Mesenchymal stem cell (in vitro differentiated cells and primary cell): Measurements from ENCODE around the gene RAB8B.

Experiments used
- DNase-seq: peaks from one replicate; pipeline ENCODE4 v3.0.0-alpha.2; 2013
- H2AFZ ChIP-seq: one replicate; pipeline ENCODE4 v1.6.1; 2013; ENCODE audit warnings: low read depth, mild to moderate bottlenecking, control low read depth, inconsistent platforms, low read length, moderate library complexity
- H2AK5ac ChIP-seq: 2 replicates; pipeline ENCODE4 v1.6.1; 2013; ENCODE audit warnings: low read length, moderate library complexity, mild to moderate bottlenecking, inconsistent platforms; ENCODE audit not compliant: severe bottlenecking
- H2BK120ac ChIP-seq: one replicate; pipeline ENCODE4 v1.6.1; 2013; ENCODE audit warnings: low read depth, mild to moderate bottlenecking, inconsistent platforms, low read length, moderate library complexity
- H2BK12ac ChIP-seq, 2 experiments: one replicate each; pipeline ENCODE4 v1.6.1; 2013; ENCODE audit warnings: inconsistent platforms in 2 of 2, low read length in 2 of 2, mild to moderate bottlenecking in 2 of 2, moderate library complexity in 2 of 2, control low read depth in 1 of 2
- H2BK15ac ChIP-seq: one replicate; pipeline ENCODE4 v1.6.1; 2013; ENCODE audit warnings: mild to moderate bottlenecking, low read depth, inconsistent platforms; ENCODE audit not compliant: poor library complexity, severe bottlenecking
- H2BK5ac ChIP-seq: 2 replicates; pipeline ENCODE4 v1.6.1; 2013; ENCODE audit warnings: low read depth, mild to moderate bottlenecking, low read length, control low read depth, inconsistent platforms; ENCODE audit not compliant: poor library complexity, severe bottlenecking
- H3K14ac ChIP-seq, 2 experiments: one replicate each; pipeline ENCODE4 v1.6.1; 2013; ENCODE audit warnings: inconsistent platforms in 2 of 2, low read length in 2 of 2, control low read depth in 1 of 2, mild to moderate bottlenecking in 1 of 2, moderate library complexity in 1 of 2
- H3K18ac ChIP-seq, 2 experiments: one replicate each; pipeline ENCODE4 v1.6.1; 2013; ENCODE audit warnings: inconsistent platforms in 2 of 2, low read length in 2 of 2, control low read depth in 1 of 2, low read depth in 1 of 2, mild to moderate bottlenecking in 1 of 2
- H3K23ac ChIP-seq, 2 experiments: one replicate each; pipeline ENCODE4 v1.6.1; 2013; ENCODE audit warnings: inconsistent platforms in 2 of 2, low read length in 2 of 2, mild to moderate bottlenecking in 2 of 2, moderate library complexity in 2 of 2, control low read depth in 1 of 2
- H3K27ac ChIP-seq: 2 replicates; pipeline ENCODE4 v1.5.1; 2013; ENCODE audit warnings: mild to moderate bottlenecking, moderate library complexity, low read length, control low read depth, inconsistent platforms; ENCODE audit not compliant: poor library complexity, severe bottlenecking
- H3K27me3 ChIP-seq, 2 experiments: 2 replicates each; pipeline versions ENCODE4 v1.6.1 to v1.7.0; 2013; ENCODE audit warnings: low read length in 2 of 2, mild to moderate bottlenecking in 2 of 2, moderate library complexity in 2 of 2, control low read depth in 1 of 2, inconsistent platforms in 1 of 2; ENCODE audit not compliant: control insufficient read depth in 1 of 2, insufficient read depth in 1 of 2
- H3K36me3 ChIP-seq, 2 experiments: 2 replicates each; pipeline versions ENCODE4 v1.6.1 to v1.7.0; 2013; ENCODE audit warnings: low read length in 2 of 2, control low read depth in 1 of 2, inconsistent platforms in 1 of 2, low read depth in 1 of 2, mild to moderate bottlenecking in 1 of 2; ENCODE audit not compliant: insufficient read depth in 2 of 2, control insufficient read depth in 1 of 2
- H3K4ac ChIP-seq, 2 experiments: one replicate each; pipeline ENCODE4 v1.6.1; 2013; ENCODE audit warnings: inconsistent platforms in 2 of 2, low read length in 2 of 2, mild to moderate bottlenecking in 2 of 2, moderate library complexity in 2 of 2, control low read depth in 1 of 2, low read depth in 1 of 2
- H3K4me1 ChIP-seq: 2 replicates; pipeline ENCODE4 v1.6.1; 2013; ENCODE audit warnings: low read depth, low read length, control low read depth; ENCODE audit not compliant: control insufficient read depth, insufficient read depth
- H3K4me2 ChIP-seq: 2 replicates; pipeline ENCODE4 v1.6.1; 2013; ENCODE audit warnings: low read length, mild to moderate bottlenecking, inconsistent platforms; ENCODE audit not compliant: poor library complexity, severe bottlenecking
- H3K4me3 ChIP-seq, 2 experiments: 2 replicates each; pipeline versions ENCODE4 v1.5.1 to v1.7.0; 2013; ENCODE audit warnings: low read length in 2 of 2, mild to moderate bottlenecking in 2 of 2, control low read depth in 1 of 2, low read depth in 1 of 2; ENCODE audit not compliant: insufficient read depth in 1 of 2
- H3K79me1 ChIP-seq: replicated peaks from 2 replicates; pipeline ENCODE4 v1.6.1; 2013; ENCODE audit warnings: mild to moderate bottlenecking, control low read depth, low read length, inconsistent platforms; ENCODE audit not compliant: poor library complexity, severe bottlenecking
- H3K9ac ChIP-seq: 2 replicates; pipeline ENCODE4 v1.7.0; 2013; ENCODE audit warnings: mild to moderate bottlenecking, low read length, moderate library complexity
- H3K9me3 ChIP-seq: 2 replicates; pipeline ENCODE4 v1.7.0; 2013; ENCODE audit warnings: mild to moderate bottlenecking, low read length; ENCODE audit not compliant: control insufficient read depth
- H4K8ac ChIP-seq: one replicate; pipeline ENCODE4 v1.6.1; 2013; ENCODE audit warnings: inconsistent platforms, mild to moderate bottlenecking, low read length, moderate library complexity
- H4K91ac ChIP-seq: one replicate; pipeline ENCODE4 v1.6.1; 2013; ENCODE audit warnings: mild to moderate bottlenecking, low read length, inconsistent platforms
- WGBS: methylation state at CpG from one replicate; pipeline ENCODE4 v1.1.7; 2013; ENCODE audit warnings: mixed read lengths; 5-methylcytosine and 5-hydroxymethylcytosine counted together

Gene RAB8B

GRCh38 chr15:63172851-63173451 lies 16.5 kb upstream of the RAB8B start:
- H2BK12ac ChIP-seq: no peak overlapping the region
- H3K9me3 ChIP-seq: no peaks in the 10 kb centered on the region
- no peaks in the 10 kb centered on the region for H3K79me1 ChIP-seq
- no peak overlapping the region for H3K4ac ChIP-seq
- no peak overlapping the region for H3K23ac ChIP-seq
- no peak overlapping the region for H4K91ac ChIP-seq
- H4K8ac ChIP-seq: no peak overlapping the region
- H2BK5ac ChIP-seq: no peak overlapping the region
- no peak overlapping the region for H3K27ac ChIP-seq
- no peak overlapping the region for H2AFZ ChIP-seq
- peaks cover 2% of the 10 kb centered on the region for H3K4me1 ChIP-seq
- no peak overlapping the region for H2BK15ac ChIP-seq
- no peak overlapping the region for H3K4me2 ChIP-seq
- no peak overlapping the region for H2BK120ac ChIP-seq
- H3K18ac ChIP-seq: no peak overlapping the region
- no peaks in the 10 kb centered on the region for H3K27me3 ChIP-seq
- no peaks in the 10 kb centered on the region for H3K36me3 ChIP-seq
- no peak overlapping the region for H3K9ac ChIP-seq
- 73% methylated on average over 3 of the region's 3 CpGs for WGBS
- no peak overlapping the region for H2AK5ac ChIP-seq
- no peak overlapping the region for H3K4me3 ChIP-seq
- no peak for DNase-seq
- no peak overlapping the region for H3K14ac ChIP-seq

GRCh38 chr15:63176302-63176701 lies 13.1 kb upstream of the RAB8B start:
- Histone ChIP-seq H2BK5ac (no peak overlapping the region), H3K27ac (no peak overlapping the region), H4K91ac (no peak overlapping the region), H4K8ac (no peak overlapping the region), H3K23ac (no peak overlapping the region), H3K4me3 (no peak overlapping the region), H2BK15ac (no peak overlapping the region), H2AFZ (no peak overlapping the region), H3K4ac (no peak overlapping the region), H3K14ac (no peak overlapping the region), H3K27me3 (no peaks in the 10 kb centered on the region), H3K4me2 (no peak overlapping the region), H3K9ac (no peak overlapping the region), H2BK12ac (no peak overlapping the region), H2BK120ac (no peak overlapping the region), H3K36me3 (no peaks in the 10 kb centered on the region), H2AK5ac (no peak overlapping the region), H3K18ac (no peak overlapping the region), H3K4me1 (peaks cover 4% of the 10 kb centered on the region), H3K9me3 (no peaks in the 10 kb centered on the region), H3K79me1 (no peaks in the 10 kb centered on the region)
- WGBS: 90% methylated on average over 3 of the region's 3 CpGs
- no peak for DNase-seq

GRCh38 chr15:63178034-63178433 lies 11.4 kb upstream of the RAB8B start:
- Histone ChIP-seq H3K18ac (peak overlapping the region in 1 of 2 experiments; percentile 4), H3K4me1 (peaks cover 4% of the 10 kb centered on the region), H3K4ac (no peak overlapping the region), H3K79me1 (no peaks in the 10 kb centered on the region), H2BK15ac (no peak overlapping the region), H2BK5ac (no peak overlapping the region), H3K23ac (no peak overlapping the region), H3K27me3 (no peaks in the 10 kb centered on the region), H4K91ac (no peak overlapping the region), H3K4me3 (no peak overlapping the region), H4K8ac (peak overlapping the region; percentile 24), H2AFZ (no peak overlapping the region), H2BK120ac (no peak overlapping the region), H2AK5ac (no peak overlapping the region), H3K9me3 (no peaks in the 10 kb centered on the region), H2BK12ac (peak overlapping the region; percentile 24 to 63), H3K4me2 (no peak overlapping the region), H3K14ac (no peak overlapping the region), H3K9ac (no peak overlapping the region), H3K36me3 (no peaks in the 10 kb centered on the region), H3K27ac (no peak overlapping the region)
- DNase-seq: no peak
- 61% methylated on average over 4 of the region's 5 CpGs for WGBS

- Histone ChIP-seq H3K9me3 (no peaks in the 10 kb centered on the region), H3K27ac (no peak overlapping the region), H3K4me1 (peaks cover 2% of the 10 kb centered on the region), H2BK12ac (no peak overlapping the region), H2AK5ac (no peak overlapping the region), H3K14ac (no peak overlapping the region), H2BK5ac (no peak overlapping the region), H3K79me1 (no peaks in the 10 kb centered on the region), H3K18ac (no peak overlapping the region), H3K23ac (no peak overlapping the region), H4K8ac (no peak overlapping the region), H4K91ac (no peak overlapping the region), H3K36me3 (no peaks in the 10 kb centered on the region), H3K9ac (no peak overlapping the region), H3K4me3 (no peak overlapping the region), H3K4ac (no peak overlapping the region), H2BK15ac (no peak overlapping the region), H3K27me3 (no peaks in the 10 kb centered on the region), H3K4me2 (no peak overlapping the region), H2BK120ac (no peak overlapping the region), H2AFZ (no peak overlapping the region)
- no peak for DNase-seq
- WGBS: 97% methylated on average over 1 of the region's 2 CpGs
These were observed 8.7 kb upstream of the RAB8B start for GRCh38 chr15:63180746-63181145.
